ENCODE results near the gene GSS.

Gene GSS

GRCh38 chr20:34978092-34978744 is 22.6 kb upstream of the GSS start:
- DNase-seq (ENCODE audit: low read depth): no peak

- DNase-seq (ENCODE audit: low read depth): no peak
Observed at GRCh38 chr20:34977365-34978091, 21.9 kb upstream of the GSS start.

DNA sequence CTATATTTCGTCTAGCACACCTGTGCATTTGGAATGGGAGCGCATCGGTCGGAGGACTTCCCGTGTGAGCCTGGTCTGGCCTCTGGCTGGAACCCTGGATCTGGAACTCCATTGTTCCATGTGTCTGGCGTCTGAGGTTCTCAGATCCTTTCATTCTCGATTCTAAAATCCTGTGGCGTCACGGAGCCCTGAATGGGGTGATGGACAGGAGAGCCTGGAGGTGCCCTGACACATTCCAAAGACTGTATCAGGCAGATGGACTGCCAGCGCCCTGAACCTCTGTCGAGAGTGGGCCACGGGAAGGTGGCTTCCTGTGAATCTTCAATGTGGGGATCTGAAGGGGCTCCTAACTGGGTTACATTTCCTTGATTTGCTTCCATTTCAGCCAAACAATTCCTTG is 20.7 kb upstream of the GSS start:
- no peak for DNase-seq (ENCODE audit: low read depth)

GRCh38 chr20:34974246-34974645 is 18.6 kb upstream of the GSS start:
- no peak for DNase-seq (ENCODE audit: low read depth)

DNA sequence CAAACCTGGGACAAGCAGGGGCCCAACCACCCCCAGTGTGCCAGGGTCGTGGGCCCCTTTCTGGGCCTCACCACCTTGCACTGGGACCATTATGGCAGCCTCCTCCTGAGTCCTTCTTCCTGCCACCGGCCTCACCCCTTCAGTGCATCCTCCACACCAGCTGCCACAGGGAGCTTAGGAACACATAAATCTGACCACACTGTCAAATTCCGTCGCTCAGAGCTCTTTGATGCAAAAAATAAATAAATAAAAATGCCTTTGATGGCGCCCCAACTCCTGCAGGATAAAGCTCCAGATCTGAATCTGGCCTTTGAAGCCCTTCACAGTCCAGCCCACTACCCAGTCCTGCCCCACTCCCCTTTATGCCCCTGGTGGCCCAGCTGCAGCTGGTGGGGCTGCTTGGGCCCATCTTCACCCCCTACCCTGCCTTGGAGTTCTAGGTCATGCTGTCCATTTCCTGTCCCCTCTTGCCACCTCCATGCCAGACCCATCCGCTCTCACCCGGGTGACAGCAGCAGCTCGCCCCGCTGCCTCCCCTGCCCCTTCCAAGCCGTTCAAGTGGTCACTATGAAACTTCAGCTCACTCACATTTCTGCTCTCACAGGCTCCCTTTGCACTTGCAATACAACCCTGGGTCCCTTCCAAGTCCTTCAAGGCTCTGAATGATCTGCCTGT is 16.1 kb upstream of the GSS start:
- no peak for DNase-seq (ENCODE audit: low read depth)

DNA sequence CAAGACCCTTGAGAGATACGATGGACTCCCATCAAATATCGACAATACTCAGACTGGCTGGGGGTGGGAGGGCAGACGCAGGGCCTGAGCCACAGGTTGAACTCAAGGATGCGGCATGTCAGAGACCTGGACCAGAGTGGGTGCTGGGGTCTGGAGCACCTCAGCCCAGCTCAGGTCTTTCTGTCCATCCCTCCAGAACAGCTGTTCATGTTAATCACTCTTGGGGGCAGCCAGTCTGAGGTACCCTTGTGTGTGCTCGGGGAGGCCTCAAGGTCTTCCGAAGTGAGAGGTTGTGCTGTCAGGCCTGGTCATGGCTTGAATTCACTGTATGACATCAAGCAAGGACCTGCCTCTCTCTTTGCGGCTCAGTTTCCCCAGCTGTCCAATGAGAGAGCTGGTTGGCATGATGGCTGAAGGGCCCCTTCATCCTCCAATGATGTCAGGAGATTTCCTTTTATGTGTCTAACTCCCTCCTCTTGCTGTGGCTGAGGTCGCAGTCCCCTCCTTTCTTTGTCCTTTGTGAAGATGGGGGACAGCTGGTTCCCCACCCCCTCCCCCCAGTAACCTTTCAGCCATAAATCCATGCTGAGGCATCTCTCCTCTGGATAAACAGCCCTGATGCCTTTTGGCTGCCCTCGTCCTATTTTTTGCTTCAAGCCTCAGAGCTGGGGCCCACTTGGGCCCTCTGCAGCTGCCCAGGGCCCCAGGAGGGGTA is 15.4 kb upstream of the GSS start:
- DNase-seq (ENCODE audit: low read depth): no peak

DNA sequence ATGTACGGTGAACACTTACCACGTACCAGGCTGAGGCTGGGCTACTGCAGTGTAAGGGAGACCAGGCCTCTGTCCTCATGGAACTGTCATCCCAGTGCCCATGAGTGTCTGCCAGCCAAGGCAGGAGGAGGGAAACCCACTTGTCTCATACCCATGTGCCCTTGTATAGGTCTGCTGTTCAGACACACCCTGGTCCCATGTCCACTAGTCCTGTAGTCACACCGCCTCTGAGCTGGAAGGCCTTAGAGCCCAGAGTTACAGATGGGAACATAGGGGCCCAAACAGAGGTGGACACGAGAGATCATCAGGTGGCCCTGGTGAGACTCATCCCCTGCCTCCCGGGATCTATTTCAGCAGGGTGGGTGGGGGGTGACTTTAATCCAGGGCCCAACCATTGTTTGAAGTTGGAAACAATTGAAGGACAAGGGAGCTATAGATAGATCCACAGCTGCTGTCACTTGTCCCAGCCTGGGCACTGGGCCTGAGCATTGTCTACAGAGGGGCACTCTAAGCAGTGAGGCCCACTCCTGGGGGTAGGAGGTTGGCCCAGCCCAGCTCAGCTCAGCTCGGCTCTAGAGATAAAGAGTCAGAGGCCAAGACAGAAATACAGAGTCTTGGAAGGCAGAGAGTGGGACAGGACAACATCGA is 14.7 kb upstream of the GSS start:
- no peak for DNase-seq (ENCODE audit: low read depth)

DNA sequence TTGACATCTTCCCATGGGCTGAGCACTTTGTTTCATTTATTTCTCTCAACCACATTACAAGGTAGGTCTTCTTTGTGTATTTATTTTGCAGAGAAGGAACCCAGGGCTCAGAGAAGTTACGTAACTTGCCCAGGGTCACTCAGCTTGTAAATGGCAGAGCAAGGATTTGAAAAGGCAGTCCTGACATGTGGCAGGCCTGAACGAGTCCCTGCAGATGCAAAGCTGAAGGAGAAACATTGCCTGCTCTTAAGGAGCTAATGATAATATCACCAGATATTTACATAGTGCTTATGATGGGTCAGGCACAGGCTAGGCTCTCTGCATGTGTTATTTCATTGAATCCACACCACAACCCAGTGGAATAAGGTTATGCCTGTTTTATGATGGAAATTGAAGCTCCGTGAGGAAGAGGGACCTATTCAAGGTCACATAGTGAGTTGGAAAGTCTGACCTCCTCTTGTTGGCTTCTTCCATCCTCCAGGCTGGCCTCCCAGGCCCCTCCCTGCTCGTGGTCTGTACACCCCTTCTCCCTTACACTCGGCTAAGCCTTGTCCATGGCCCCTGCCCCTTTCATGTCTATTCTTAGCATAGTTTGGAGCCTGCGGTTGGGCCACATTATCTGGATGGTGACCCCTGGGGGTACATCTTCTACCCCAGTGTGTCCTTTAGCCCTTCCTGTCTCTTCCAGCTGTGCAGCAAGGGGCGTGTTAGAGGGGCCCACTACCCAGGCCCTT is 12.6 kb upstream of the GSS start:
- DNase-seq (ENCODE audit: low read depth): no peak

DNA sequence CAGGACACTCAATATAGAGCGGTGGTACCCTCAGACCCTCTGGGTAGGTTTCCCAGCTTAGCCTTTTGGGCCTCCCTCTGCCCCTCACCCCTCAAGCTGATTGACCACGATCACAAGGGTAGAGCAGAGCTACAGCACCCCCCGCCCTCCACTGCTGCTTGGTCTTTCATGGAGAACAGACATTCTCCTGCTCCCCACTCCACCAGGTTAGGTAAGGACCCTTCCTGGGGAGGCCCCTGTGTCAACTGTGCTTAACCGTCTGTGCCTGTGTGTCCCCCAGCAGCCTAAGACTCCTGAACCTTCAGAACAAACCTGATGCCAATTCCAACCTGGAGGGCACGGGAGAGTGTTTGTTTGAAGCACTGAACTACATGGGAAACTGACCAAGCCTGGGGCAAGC is 11.8 kb upstream of the GSS start:
- no peak for DNase-seq (ENCODE audit: low read depth)

DNA sequence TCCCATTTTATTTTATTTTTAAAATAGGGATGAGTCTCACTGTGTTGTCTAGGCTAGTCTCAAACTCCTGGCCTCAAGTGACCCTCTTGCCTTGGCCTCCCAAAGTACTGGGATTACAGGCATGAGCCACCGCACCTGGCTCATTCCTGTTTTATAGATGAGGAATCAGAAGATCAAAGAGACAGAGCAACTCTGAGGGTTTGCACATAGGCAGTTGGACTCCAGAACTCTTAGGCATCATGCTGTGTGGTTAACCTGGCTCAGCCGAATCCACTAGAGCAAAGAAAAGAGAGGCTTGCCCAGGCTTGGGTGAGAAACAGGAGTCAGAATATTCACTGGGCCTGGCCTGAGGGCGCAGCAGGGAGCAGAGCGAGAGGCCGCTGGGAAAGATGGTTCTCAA is 9.4 kb upstream of the GSS start:
- DNase-seq (ENCODE audit: low read depth): no peak

DNA sequence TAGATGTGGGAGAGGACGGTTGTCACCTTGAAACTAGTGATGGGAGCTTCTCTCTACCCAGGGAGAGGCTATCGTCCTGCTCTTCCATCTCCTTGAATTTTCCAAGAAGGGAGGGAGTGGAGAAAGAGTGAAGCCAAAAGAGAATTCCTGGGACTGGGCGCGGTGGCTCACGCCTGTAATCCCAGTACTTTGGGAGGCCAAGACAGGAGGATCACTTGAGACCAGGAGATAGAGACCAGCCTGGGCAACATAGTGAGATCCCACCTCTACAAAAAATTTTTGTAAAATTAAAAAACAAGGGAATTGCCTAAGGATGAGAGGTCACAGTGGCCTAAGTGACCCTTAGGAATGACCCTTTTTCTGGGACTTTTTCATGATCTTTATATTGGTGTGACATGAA is 8.9 kb upstream of the GSS start:
- DNase-seq (ENCODE audit: low read depth): no peak

DNA sequence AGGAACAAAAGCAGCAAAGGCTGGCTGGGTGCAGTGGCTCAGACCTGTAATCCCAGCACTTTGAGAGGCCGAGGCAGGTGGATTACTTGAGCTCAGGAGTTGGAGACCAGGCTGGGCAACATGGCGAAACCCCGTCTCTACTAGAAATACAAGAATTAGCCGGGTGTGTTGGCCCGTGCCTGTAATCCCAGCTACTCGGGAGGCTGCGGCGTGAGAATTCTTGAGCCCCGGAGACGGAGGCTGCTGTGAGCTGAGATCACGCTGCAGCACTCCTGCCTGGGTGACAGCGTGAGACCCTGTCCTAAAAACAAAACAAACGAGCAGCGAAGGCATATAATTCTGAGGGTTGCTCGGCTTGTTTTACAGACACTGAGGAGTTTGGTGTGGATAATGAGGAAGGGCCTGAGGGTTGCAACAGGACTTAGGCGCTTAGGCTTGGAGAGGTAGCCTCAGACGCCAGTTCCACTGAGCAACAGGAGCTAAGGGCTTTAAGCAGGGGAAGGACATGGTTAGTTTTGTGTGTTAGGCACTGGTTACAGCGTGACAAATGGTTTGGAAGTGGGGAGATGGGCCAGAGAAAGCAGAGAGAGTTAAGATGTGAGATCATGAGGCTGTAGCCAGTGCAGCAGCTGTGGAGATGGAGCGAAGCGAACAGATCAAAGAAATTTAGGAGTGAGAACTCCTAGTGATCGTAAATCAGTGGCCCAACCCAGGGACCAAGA is 1.3 kb upstream of the GSS start:
- DNase-seq (ENCODE audit: low read depth): no peak

DNA sequence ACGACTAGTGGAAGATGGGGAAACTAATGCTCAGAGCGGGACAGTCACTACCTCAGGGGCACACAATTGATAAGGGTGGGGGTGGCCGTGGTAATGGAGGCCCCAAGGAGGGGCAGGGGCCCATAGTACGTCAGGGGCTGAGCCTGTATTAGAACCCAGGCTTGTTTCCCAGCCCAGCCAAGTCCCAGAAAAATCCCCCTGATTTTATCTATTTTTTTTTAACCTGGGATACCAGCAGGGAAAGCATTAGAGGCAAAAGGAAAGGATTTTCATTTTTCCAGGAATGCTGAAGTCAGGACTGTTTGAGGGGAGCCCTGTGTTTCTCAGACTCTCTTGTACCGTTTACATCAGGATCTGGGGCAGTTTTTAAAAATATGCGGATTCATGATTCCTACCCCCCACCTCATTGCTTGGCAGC is 444 bp upstream of the GSS start:
- no peak for DNase-seq (ENCODE audit: low read depth)

GRCh38 chr20:34954904-34955230 is 739 bp downstream of the GSS start:
- DNase-seq (ENCODE audit: low read depth): no peak

GRCh38 chr20:34953960-34954359 is 1.6 kb downstream of the GSS start:
- no peak for DNase-seq (ENCODE audit: low read depth)

DNA sequence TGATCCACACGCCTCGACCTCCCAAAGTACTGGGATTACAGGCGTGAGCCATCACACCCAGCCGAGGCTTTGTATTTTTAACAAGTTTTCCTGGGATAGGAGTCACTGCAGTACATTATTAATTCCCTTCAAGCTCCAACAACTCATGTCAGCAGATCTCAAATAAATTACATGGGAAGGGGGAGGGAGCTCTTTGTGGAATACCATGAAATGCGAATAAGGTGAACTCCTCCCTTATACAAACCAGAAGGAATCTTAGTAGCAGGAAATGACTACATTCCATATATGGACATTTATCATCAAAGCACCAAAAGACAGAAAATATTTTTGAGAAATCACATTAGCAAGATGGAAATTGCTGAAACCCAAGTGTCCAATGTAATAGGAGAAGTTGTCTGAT is 2.9 kb downstream of the GSS start:
- DNase-seq (ENCODE audit: low read depth): no peak

DNA sequence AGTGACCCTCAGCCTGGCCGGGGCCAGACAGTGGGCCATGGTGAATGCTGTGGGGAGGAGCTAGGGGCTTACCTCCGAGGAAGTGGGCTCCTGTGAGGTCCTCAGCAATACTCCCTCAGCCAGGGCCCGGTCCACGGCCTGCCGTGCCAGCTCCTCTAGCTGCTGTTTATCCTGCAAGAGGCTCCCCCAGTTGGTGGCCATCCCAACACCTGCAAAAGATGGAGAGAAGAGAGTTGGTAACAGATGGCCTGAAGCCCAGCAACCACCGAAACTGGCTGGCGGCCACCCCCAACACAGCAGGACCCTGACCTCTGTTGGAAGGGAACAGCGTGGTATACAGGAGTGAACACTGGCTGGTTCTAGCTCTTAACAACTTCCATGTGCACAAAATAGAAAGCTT is 4.0 kb downstream of the GSS start:
- no peak for DNase-seq (ENCODE audit: low read depth)

- DNase-seq (ENCODE audit: low read depth): no peak
Observed at GRCh38 chr20:34951252-34951651, 4.4 kb downstream of the GSS start.

DNA sequence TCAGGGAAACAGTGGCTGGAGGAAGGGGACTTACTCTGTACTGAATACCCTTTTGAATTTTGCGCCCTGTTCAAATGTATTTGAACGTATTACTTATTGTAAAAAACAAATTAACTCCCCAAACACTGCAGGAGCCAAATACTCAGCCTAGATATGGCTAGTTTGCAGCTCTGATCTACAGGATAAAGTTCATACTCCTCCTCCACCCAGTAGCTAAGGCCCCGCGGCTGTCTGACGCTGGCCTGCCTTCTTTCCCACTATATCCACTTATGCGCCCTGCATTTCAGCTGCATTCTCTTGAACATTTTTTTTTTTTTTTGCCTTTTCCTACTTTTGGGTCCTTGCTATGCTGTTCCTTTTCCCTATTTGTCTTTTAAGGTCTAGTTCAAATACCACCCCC is 6.5 kb downstream of the GSS start:
- DNase-seq (ENCODE audit: low read depth): no peak

GRCh38 chr20:34948030-34948429 is 7.6 kb downstream of the GSS start:
- DNase-seq (ENCODE audit: low read depth): no peak

- no peak for DNase-seq (ENCODE audit: low read depth)
Observed at GRCh38 chr20:34947336-34947735, 8.3 kb downstream of the GSS start.
